DOHH2 (cell line): ENCODE data around the gene FAM237A.

ENCODE experiments used
- H3F3A ChIP-seq: fragments of 200-600 bp; sonication (generic), shearing (Covaris generic); 2 replicates; pipeline ENCODE4 v1.6.0; 2016; ENCODE audit warnings: antibody characterized with exemption, mild to moderate bottlenecking; ENCODE audit not compliant: control insufficient read depth, insufficient read depth
- H3K27ac ChIP-seq: fragments of 200-600 bp; sonication (generic); 2 replicates; pipeline ENCODE4 v1.5.1; 2014; ENCODE audit warnings: low read depth, mild to moderate bottlenecking, low read length, moderate library complexity
- H3K27me3 ChIP-seq: fragments of 200-600 bp; sonication (generic); 2 replicates; pipeline ENCODE4 v1.6.1; 2014; ENCODE audit warnings: mild to moderate bottlenecking, low read length, mixed read lengths; ENCODE audit not compliant: control insufficient read depth
- H3K36me3 ChIP-seq: fragments of 200-600 bp; sonication (generic); 2 replicates; pipeline ENCODE4 v1.6.1; 2014; ENCODE audit warnings: mild to moderate bottlenecking, low read length, moderate library complexity, mixed read lengths; ENCODE audit not compliant: control insufficient read depth
- H3K4me1 ChIP-seq: fragments of 200-600 bp; sonication (generic); 2 replicates; pipeline ENCODE4 v1.6.1; 2014; ENCODE audit warnings: mild to moderate bottlenecking, low read length, mixed read lengths; ENCODE audit not compliant: control insufficient read depth
- H3K4me2 ChIP-seq: fragments of 200-600 bp; sonication (generic); 2 replicates; pipeline ENCODE4 v1.6.0; 2014; ENCODE audit warnings: mild to moderate bottlenecking, low read length, moderate library complexity
- H3K4me3 ChIP-seq: fragments of 200-600 bp; sonication (generic); 2 replicates; pipeline ENCODE4 v1.5.1; 2014; ENCODE audit warnings: mild to moderate bottlenecking, low read length, mixed read lengths
- H3K79me2 ChIP-seq: fragments of 200-600 bp; sonication (generic); 2 replicates; pipeline ENCODE4 v1.6.1; 2014; ENCODE audit warnings: mild to moderate bottlenecking, low read length, mixed read lengths; ENCODE audit not compliant: control insufficient read depth
- H3K9me2 ChIP-seq: fragments of 200-600 bp; sonication (generic); replicated peaks from 2 replicates; pipeline ENCODE4 v1.6.1; 2014; ENCODE audit warnings: mild to moderate bottlenecking, low read length, mixed read lengths; ENCODE audit not compliant: control insufficient read depth
- H3K9me3 ChIP-seq: fragments of 200-600 bp; sonication (generic); 2 replicates; pipeline ENCODE4 v1.6.1; 2014; ENCODE audit warnings: antibody characterized with exemption, low read length, mixed read lengths; ENCODE audit not compliant: control insufficient read depth, insufficient read depth
- H4K20me1 ChIP-seq: fragments of 200-600 bp; sonication (generic); 2 replicates; pipeline ENCODE4 v1.6.0; 2014; ENCODE audit warnings: low read depth, mild to moderate bottlenecking, antibody characterized with exemption, low read length, moderate library complexity; ENCODE audit not compliant: control insufficient read depth, insufficient read depth
- EZH2phosphoT487 ChIP-seq: fragments of 200-600 bp; sonication (generic); IDR thresholded peaks from 2 replicates; pipeline ENCODE4 v1.6.1; 2017; ENCODE audit warnings: borderline replicate concordance, mild to moderate bottlenecking, antibody characterized with exemption, low read length, moderate library complexity, mixed read lengths
- TF ChIP-seq, protein P1 (sequence below): fragments of 200-600 bp; sonication (generic); IDR thresholded peaks from one replicate; pipeline ENCODE4 v1.5.1; 2014; ENCODE audit warnings: antibody characterized with exemption, mild to moderate bottlenecking, low read depth, low read length; ENCODE audit not compliant: poor library complexity, severe bottlenecking

Gene FAM237A

DNA sequence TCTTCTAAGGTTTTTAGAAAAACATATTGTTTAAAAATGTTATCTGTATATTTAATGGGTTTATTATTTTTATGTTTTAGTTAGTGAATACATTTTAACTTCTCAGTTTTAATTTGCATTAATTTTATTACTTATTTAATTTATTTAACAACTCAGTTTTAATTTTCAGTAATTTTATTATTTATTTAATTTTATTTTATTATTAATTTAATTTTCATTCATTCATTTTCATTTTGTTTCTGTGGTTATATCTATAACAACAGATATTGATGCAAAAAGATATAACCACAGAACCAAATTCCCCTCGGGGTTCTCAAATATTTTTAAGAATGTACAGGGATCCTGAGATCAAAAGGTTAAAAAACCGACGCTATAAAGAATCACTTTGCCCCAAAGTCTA, 23.0 kb downstream of the FAM237A start:
- H3K4me1 ChIP-seq = no peaks in the 10 kb centered on the region
- H3K79me2 ChIP-seq = no peaks in the 10 kb centered on the region
- no peaks in the 10 kb centered on the region for H3K9me2 ChIP-seq
- no peaks in the 10 kb centered on the region for H3K36me3 ChIP-seq
- no peaks in the 10 kb centered on the region for H3F3A ChIP-seq
- H3K4me3 ChIP-seq = no peak overlapping the region
- no peaks in the 10 kb centered on the region for H4K20me1 ChIP-seq
- TF ChIP-seq, protein P1, sequence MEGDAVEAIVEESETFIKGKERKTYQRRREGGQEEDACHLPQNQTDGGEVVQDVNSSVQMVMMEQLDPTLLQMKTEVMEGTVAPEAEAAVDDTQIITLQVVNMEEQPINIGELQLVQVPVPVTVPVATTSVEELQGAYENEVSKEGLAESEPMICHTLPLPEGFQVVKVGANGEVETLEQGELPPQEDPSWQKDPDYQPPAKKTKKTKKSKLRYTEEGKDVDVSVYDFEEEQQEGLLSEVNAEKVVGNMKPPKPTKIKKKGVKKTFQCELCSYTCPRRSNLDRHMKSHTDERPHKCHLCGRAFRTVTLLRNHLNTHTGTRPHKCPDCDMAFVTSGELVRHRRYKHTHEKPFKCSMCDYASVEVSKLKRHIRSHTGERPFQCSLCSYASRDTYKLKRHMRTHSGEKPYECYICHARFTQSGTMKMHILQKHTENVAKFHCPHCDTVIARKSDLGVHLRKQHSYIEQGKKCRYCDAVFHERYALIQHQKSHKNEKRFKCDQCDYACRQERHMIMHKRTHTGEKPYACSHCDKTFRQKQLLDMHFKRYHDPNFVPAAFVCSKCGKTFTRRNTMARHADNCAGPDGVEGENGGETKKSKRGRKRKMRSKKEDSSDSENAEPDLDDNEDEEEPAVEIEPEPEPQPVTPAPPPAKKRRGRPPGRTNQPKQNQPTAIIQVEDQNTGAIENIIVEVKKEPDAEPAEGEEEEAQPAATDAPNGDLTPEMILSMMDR = no peak
- TF ChIP-seq EZH2phosphoT487 = no peak
- H3K9me3 ChIP-seq = no peaks in the 10 kb centered on the region
- H3K4me2 ChIP-seq = no peak overlapping the region
- H3K27ac ChIP-seq = no peak overlapping the region
- H3K27me3 ChIP-seq = no peaks in the 10 kb centered on the region; the same call in 1 of the 2 replicates

DNA sequence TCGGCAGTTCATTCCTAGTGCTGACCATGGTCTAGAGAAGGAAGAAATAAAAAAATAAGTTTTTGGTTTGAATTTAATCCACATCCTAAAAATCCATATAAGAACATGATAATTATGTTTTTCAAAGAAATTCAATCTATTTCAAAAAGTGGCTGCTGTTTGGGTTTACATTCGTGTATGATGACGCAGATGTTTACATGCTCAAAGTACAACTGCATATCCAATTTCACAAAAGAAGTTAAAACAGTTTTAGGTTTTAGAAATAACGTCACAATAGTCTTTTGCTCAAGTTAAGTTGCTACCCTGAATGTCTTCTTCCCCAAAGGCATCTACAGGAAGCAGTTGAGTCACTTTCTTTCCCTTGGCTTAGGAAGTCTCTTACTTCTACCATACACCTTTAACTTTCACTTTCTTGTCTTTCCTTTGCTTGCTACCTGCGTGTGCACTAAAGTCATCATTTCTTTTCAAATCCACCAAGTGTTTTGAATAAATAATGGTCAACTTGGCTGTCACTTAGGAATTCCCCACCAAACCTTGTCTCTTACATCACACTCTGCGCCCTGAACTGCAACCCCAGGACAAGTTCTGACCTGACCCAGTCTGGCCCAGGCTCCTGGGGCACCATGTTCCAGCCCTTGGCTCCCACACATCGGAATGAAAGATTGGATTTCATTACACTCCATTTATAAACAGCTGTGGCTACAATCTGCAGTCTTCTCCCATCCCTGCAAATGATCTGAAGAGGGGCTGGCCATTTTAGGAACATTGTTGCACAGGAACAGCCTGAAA, 28.4 kb downstream of the FAM237A start:
- no peaks in the 10 kb centered on the region for H3F3A ChIP-seq

DNA sequence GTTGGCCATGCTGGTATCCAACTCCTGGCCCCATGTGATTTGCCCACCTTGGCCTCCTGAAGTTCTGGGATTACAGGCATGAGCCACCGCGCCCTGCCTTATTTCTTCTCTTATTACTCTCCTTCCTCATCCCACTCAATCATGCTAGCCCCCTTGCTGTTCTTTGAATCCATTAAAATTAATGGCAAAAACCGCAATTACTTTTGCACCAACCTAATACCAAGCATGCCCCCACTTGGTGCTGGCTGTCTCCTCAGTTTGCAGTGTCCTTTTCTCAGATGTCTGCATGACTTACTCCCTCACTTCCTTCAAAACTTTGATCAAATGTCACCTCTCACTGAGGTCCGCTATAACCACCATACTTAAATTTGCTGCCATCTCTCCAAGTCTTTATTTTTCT, 41.3 kb downstream of the FAM237A start:
- H3K4me3 ChIP-seq = no peak overlapping the region
- TF ChIP-seq, protein P1 = no peak
- no peak overlapping the region for H3K4me2 ChIP-seq
- no peaks in the 10 kb centered on the region for H4K20me1 ChIP-seq
- no peaks in the 10 kb centered on the region for H3K9me3 ChIP-seq
- no peaks in the 10 kb centered on the region for H3K79me2 ChIP-seq
- H3F3A ChIP-seq = no peaks in the 10 kb centered on the region
- H3K27me3 ChIP-seq = no peaks in the 10 kb centered on the region; the same call in 1 of the 2 replicates
- H3K27ac ChIP-seq = no peak overlapping the region
- no peaks in the 10 kb centered on the region for H3K4me1 ChIP-seq
- no peaks in the 10 kb centered on the region for H3K36me3 ChIP-seq
- H3K9me2 ChIP-seq = no peaks in the 10 kb centered on the region

More for the DNA sequence above, 28.4 kb downstream of the FAM237A start:
- 0 out of 2 replicates have a peak, but pooled peaks cover 3% of the 10 kb centered on the region for H3K27me3 ChIP-seq
- no peaks in the 10 kb centered on the region for H4K20me1 ChIP-seq
- H3K4me1 ChIP-seq = no peaks in the 10 kb centered on the region
- no peak overlapping the region for H3K27ac ChIP-seq
- H3K4me3 ChIP-seq = no peak overlapping the region
- no peak for TF ChIP-seq EZH2phosphoT487
- TF ChIP-seq, protein P1 = no peak
- H3K4me2 ChIP-seq = no peak overlapping the region
- H3K9me3 ChIP-seq = no peaks in the 10 kb centered on the region
- no peaks in the 10 kb centered on the region for H3K36me3 ChIP-seq
- no peaks in the 10 kb centered on the region for H3K9me2 ChIP-seq
- H3K79me2 ChIP-seq = no peaks in the 10 kb centered on the region
